ENCODE results near the gene TIRAP.
"Not testable (repeated sequence)": the region's sequence is repeated elsewhere in the genome, so short reads cannot be mapped to it uniquely, and the experiment has no call there.

TIRAP gene

DNA sequence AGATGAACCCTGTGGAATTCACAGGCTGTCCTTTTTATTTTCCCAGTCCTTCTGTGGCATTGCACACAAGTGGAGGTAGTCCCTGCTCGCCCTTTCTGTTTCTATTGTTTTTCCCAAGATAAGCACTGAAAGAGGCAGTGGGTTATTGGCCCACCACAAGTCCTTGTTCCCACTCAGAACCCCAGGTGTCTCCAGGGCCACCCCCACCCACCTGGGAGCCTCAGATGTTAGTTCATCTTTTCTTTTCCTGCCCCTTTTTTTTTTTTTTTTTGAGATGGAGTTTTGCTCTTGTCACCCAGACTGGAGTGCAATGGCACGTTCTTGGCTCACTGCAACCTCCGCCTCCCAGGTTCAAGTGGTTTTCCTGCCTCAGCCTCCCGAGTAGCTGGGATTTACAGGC lies 25.9 kb downstream of the TIRAP start:
- H3K4ac ChIP-seq (ENCODE audit: low read depth, low read length); H2AFZ ChIP-seq (ENCODE audit: insufficient read depth, low read length, poor library complexity); H3K4me3 ChIP-seq (ENCODE audit: low read depth, low read length); H3K79me1 ChIP-seq (ENCODE audit: low read length); H3K79me2 ChIP-seq (ENCODE audit: control insufficient read depth, insufficient read depth, low read length, poor library complexity); H3K9me3 ChIP-seq (ENCODE audit: insufficient read depth, low read depth, low read length); H3K9ac ChIP-seq (ENCODE audit: low read length); DNase-seq; H3K4me1 ChIP-seq (ENCODE audit: control insufficient read depth in 1 of 2, insufficient read depth in 2 of 2, low read length in 2 of 2); H4K8ac ChIP-seq (ENCODE audit: low read depth, low read length); H3K18ac ChIP-seq (ENCODE audit: low read length); H3K23ac ChIP-seq (ENCODE audit: low read length); H2BK120ac ChIP-seq (ENCODE audit: insufficient read depth, low read length, poor library complexity); H4K12ac ChIP-seq (ENCODE audit: low read depth, low read length); H4K91ac ChIP-seq (ENCODE audit: low read depth, low read length); H2BK12ac ChIP-seq (ENCODE audit: low read length); H3K4me2 ChIP-seq (ENCODE audit: low read length); H3K27me3 ChIP-seq (ENCODE audit: insufficient read depth, low read length); H3K36me3 ChIP-seq (ENCODE audit: control insufficient read depth in 1 of 2, insufficient read depth in 2 of 2, low read length in 2 of 2); H3K14ac ChIP-seq (ENCODE audit: low read length); H2AK5ac ChIP-seq (ENCODE audit: low read length); H2BK5ac ChIP-seq (ENCODE audit: low read depth, low read length, poor library complexity); H3K27ac ChIP-seq (ENCODE audit: low read depth, low read length): not testable (repeated sequence)
- WGBS (ENCODE audit: extremely low coverage, insufficient coverage, insufficient read length) = no CpG with 5 or more reads among the region's 4 CpGs

DNA sequence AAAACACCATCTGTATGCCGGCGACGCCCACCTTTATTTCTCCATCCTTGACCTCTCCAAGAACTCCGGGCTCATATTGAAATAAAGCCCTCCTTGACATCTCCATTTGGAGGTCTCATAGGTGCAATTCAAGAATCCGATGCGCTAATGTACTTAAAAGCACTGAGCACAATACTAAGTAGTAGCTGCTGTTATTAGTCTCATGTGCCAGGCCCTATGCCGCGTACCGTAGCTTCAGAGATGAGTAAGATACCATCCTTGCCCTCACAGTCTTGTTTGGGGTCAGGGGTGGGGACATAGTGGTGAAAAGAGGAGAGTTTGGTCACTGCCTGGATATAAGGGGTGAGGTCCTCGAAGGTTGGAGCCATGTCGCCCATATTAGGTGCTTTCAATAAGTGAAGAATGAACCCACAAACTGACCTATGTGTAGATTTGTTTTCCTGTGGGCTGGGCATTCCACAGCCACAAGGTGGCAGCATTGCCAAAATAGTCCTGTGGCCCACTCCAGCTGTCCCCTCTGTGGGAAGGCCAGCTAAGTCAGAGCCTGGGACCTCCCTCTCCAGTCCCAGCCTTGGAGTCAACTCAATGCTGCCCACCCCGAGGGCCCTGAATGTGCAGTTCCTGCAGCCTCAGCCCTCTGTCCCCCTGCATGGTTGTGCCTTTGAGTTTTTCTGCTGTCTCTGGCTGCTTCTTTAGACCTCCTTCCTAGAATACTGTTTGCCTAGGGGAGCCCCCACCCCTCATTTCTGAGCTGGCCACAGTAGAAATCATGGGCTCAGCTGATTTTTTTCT lies 27.5 kb downstream of the TIRAP start:
- peak; percentile 65 to 86 for DNase-seq

DNA sequence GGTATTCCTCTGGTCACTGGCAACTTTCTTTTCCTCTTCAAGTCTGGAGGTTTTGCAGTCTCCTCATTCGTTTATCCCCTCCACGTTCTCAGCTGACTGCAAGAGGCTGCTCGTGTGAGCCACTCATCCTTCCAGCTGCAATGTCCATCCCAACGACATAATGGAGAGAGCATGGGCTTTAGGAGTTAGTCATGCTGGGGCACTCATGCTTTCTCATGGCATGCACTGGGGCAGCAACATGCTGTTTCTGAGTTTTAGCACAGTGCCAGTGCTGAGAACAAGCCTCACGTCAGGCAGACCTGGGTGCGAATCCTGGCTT lies 28.1 kb downstream of the TIRAP start:
- H3K23ac ChIP-seq (ENCODE audit: low read length) = no peak overlapping the region
- no peak for DNase-seq
- H3K4me1 ChIP-seq (ENCODE audit: control insufficient read depth in 1 of 2, insufficient read depth in 2 of 2, low read length in 2 of 2) = no peaks in the 10 kb centered on the region
- no peaks in the 10 kb centered on the region for H3K36me3 ChIP-seq (ENCODE audit: control insufficient read depth in 1 of 2, insufficient read depth in 2 of 2, low read length in 2 of 2)
- no peaks in the 10 kb centered on the region for H3K79me1 ChIP-seq (ENCODE audit: low read length)
- H3K4me2 ChIP-seq (ENCODE audit: low read length) = no peak overlapping the region
- no peak overlapping the region for H2BK12ac ChIP-seq (ENCODE audit: low read length)
- no peak overlapping the region for H3K4me3 ChIP-seq (ENCODE audit: low read depth, low read length)
- H2AK5ac ChIP-seq (ENCODE audit: low read length) = no peak overlapping the region
- H3K9me3 ChIP-seq (ENCODE audit: insufficient read depth, low read depth, low read length) = no peaks in the 10 kb centered on the region
- no peaks in the 10 kb centered on the region for H3K27me3 ChIP-seq (ENCODE audit: insufficient read depth, low read length)
- H3K14ac ChIP-seq (ENCODE audit: low read length) = no peak overlapping the region
- H4K91ac ChIP-seq (ENCODE audit: low read depth, low read length) = no peak overlapping the region
- H4K12ac ChIP-seq (ENCODE audit: low read depth, low read length) = no peak overlapping the region
- no peak overlapping the region for H2BK120ac ChIP-seq (ENCODE audit: insufficient read depth, low read length, poor library complexity)
- no peaks in the 10 kb centered on the region for H3K79me2 ChIP-seq (ENCODE audit: control insufficient read depth, insufficient read depth, low read length, poor library complexity)
- no CpG with 5 or more reads among the region's 6 CpGs for WGBS (ENCODE audit: extremely low coverage, insufficient coverage, insufficient read length)
- H3K9ac ChIP-seq (ENCODE audit: low read length) = no peak overlapping the region
- H4K8ac ChIP-seq (ENCODE audit: low read depth, low read length) = no peak overlapping the region
- H2AFZ ChIP-seq (ENCODE audit: insufficient read depth, low read length, poor library complexity) = no peak overlapping the region
- no peak overlapping the region for H3K27ac ChIP-seq (ENCODE audit: low read depth, low read length)
- H3K18ac ChIP-seq (ENCODE audit: low read length) = no peak overlapping the region
- H3K4ac ChIP-seq (ENCODE audit: low read depth, low read length) = no peak overlapping the region
- H2BK5ac ChIP-seq (ENCODE audit: low read depth, low read length, poor library complexity) = no peak overlapping the region

More for the DNA sequence above, 27.5 kb downstream of the TIRAP start:
- Histone ChIP-seq H3K18ac (ENCODE audit: low read length) (no peak overlapping the region), H3K9ac (ENCODE audit: low read length) (no peak overlapping the region), H3K79me2 (ENCODE audit: control insufficient read depth, insufficient read depth, low read length, poor library complexity) (no peaks in the 10 kb centered on the region), H2AFZ (ENCODE audit: insufficient read depth, low read length, poor library complexity) (no peak overlapping the region), H4K8ac (ENCODE audit: low read depth, low read length) (no peak overlapping the region), H2BK120ac (ENCODE audit: insufficient read depth, low read length, poor library complexity) (no peak overlapping the region), H2BK5ac (ENCODE audit: low read depth, low read length, poor library complexity) (no peak overlapping the region), H3K27me3 (ENCODE audit: insufficient read depth, low read length) (no peaks in the 10 kb centered on the region), H3K79me1 (ENCODE audit: low read length) (no peaks in the 10 kb centered on the region), H3K36me3 (ENCODE audit: control insufficient read depth in 1 of 2, insufficient read depth in 2 of 2, low read length in 2 of 2) (no peaks in the 10 kb centered on the region), H3K14ac (ENCODE audit: low read length) (no peak overlapping the region), H2BK12ac (ENCODE audit: low read length) (no peak overlapping the region), H4K12ac (ENCODE audit: low read depth, low read length) (no peak overlapping the region), H3K4me2 (ENCODE audit: low read length) (no peak overlapping the region), H3K23ac (ENCODE audit: low read length) (no peak overlapping the region), H3K4me3 (ENCODE audit: low read depth, low read length) (no peak overlapping the region), H3K4me1 (ENCODE audit: control insufficient read depth in 1 of 2, insufficient read depth in 2 of 2, low read length in 2 of 2) (no peaks in the 10 kb centered on the region), H3K4ac (ENCODE audit: low read depth, low read length) (no peak overlapping the region), H2AK5ac (ENCODE audit: low read length) (no peak overlapping the region), H4K91ac (ENCODE audit: low read depth, low read length) (no peak overlapping the region), H3K27ac (ENCODE audit: low read depth, low read length) (no peak overlapping the region), H3K9me3 (ENCODE audit: insufficient read depth, low read depth, low read length) (no peaks in the 10 kb centered on the region)
- no CpG with 5 or more reads among the region's 12 CpGs for WGBS (ENCODE audit: extremely low coverage, insufficient coverage, insufficient read length)

DNA sequence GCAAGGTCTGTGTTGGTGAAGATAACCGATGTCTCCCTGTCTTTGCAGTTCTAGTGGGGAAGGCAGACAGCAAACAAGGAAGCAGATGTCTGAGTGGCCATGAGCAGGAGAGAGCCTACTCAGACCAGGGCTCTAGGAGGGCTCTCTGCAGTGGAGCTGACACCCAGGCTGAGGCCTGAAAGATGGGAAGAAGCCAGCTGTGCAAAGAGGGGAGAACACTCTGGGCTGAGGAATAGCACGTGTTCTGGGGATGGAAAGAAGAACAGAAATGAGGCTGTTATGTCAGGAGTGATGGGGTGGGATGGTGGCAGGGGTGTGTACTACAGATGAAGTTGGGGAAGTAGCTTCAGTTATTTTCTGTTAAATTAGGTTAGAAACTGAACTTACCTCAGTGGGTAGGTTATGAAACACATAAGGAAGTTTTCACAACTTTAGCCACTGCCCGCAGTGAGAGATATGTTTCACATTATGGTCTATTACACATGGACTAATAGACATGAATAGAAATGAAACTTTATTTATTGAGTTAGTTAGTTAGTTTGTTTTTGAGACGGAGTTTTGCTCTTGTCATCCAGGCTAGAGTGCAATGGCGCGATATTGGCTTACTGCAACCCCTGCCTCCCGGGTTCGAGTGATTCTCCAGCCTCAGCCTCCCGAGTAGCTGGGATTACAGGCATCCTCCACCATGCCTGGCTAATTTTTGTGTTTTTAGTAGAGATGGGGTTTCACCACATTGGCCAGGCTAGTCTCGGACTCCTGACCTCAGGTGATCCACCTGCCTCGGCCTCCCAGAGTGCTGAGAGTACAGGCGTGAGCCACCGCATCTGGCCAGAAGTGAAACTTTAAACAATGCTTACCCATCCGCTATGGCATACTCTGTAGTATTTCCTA lies 28.8 kb downstream of the TIRAP start:
- H3K9me3 ChIP-seq (ENCODE audit: insufficient read depth, low read depth, low read length) = no peaks in the 10 kb centered on the region
- no peak overlapping the region for H3K4me2 ChIP-seq (ENCODE audit: low read length)
- H4K12ac ChIP-seq (ENCODE audit: low read depth, low read length) = no peak overlapping the region
- no peak overlapping the region for H3K14ac ChIP-seq (ENCODE audit: low read length)
- no peak overlapping the region for H3K9ac ChIP-seq (ENCODE audit: low read length)
- no peak overlapping the region for H3K27ac ChIP-seq (ENCODE audit: low read depth, low read length)
- H3K79me2 ChIP-seq (ENCODE audit: control insufficient read depth, insufficient read depth, low read length, poor library complexity) = no peaks in the 10 kb centered on the region
- WGBS (ENCODE audit: extremely low coverage, insufficient coverage, insufficient read length) = no CpG with 5 or more reads among the region's 14 CpGs
- H2AFZ ChIP-seq (ENCODE audit: insufficient read depth, low read length, poor library complexity) = no peak overlapping the region
- no peak overlapping the region for H3K23ac ChIP-seq (ENCODE audit: low read length)
- no peaks in the 10 kb centered on the region for H3K79me1 ChIP-seq (ENCODE audit: low read length)
- H3K4me3 ChIP-seq (ENCODE audit: low read depth, low read length) = no peak overlapping the region
- no peak for DNase-seq
- no peak overlapping the region for H4K91ac ChIP-seq (ENCODE audit: low read depth, low read length)
- no peaks in the 10 kb centered on the region for H3K4me1 ChIP-seq (ENCODE audit: control insufficient read depth in 1 of 2, insufficient read depth in 2 of 2, low read length in 2 of 2)
- H3K27me3 ChIP-seq (ENCODE audit: insufficient read depth, low read length) = no peaks in the 10 kb centered on the region
- H4K8ac ChIP-seq (ENCODE audit: low read depth, low read length) = no peak overlapping the region
- H3K36me3 ChIP-seq (ENCODE audit: control insufficient read depth in 1 of 2, insufficient read depth in 2 of 2, low read length in 2 of 2) = no peaks in the 10 kb centered on the region
- H2AK5ac ChIP-seq (ENCODE audit: low read length) = no peak overlapping the region
- H2BK12ac ChIP-seq (ENCODE audit: low read length) = no peak overlapping the region
- H3K4ac ChIP-seq (ENCODE audit: low read depth, low read length) = no peak overlapping the region
- no peak overlapping the region for H2BK120ac ChIP-seq (ENCODE audit: insufficient read depth, low read length, poor library complexity)
- no peak overlapping the region for H2BK5ac ChIP-seq (ENCODE audit: low read depth, low read length, poor library complexity)
- H3K18ac ChIP-seq (ENCODE audit: low read length) = no peak overlapping the region

All from trophoblast cell (in vitro differentiated cells and primary cell).